HepG2 (cell line): ENCODE data around the gene EIF5. TPM values are rescaled to one million over a fixed set of nuclear protein-coding genes. Genes with fewer than 3 reads are reported as not detected.

ENCODE experiments used
- E2F5 ChIP-seq: sonication (generic); formaldehyde crosslinking; conservative IDR thresholded peaks from 2 replicates; pipeline ENCODE4 v1.4.0; 2020; ENCODE audit warnings: missing genetic modification reagents
- FOXM1 ChIP-seq: sonication (generic); formaldehyde crosslinking; IDR thresholded peaks from 2 replicates; pipeline ENCODE4 v1.5.0; 2020; ENCODE audit warnings: missing genetic modification reagents
- GATA4 ChIP-seq: sonication (generic); IDR thresholded peaks from 2 replicates; pipeline ENCODE4 v1.6.1; 2016; ENCODE audit warnings: antibody characterized with exemption, low read depth, borderline replicate concordance
- MBNL3 ChIP-seq: fragments of 250-450 bp; sonication (Bioruptor Pico); conservative IDR thresholded peaks from 2 replicates; pipeline ENCODE4 v1.8.0; 2022; ENCODE audit warnings: mild to moderate bottlenecking, inconsistent platforms
- MED13 ChIP-seq: sonication (generic); formaldehyde crosslinking; IDR thresholded peaks from 2 replicates; pipeline ENCODE4 v1.5.0; 2020; ENCODE audit warnings: missing genetic modification reagents
- NFATC3 ChIP-seq: sonication (generic); formaldehyde crosslinking; IDR thresholded peaks from 2 replicates; pipeline ENCODE4 v1.5.1; 2020; ENCODE audit warnings: mild to moderate bottlenecking, missing genetic modification reagents
- NFKBIZ ChIP-seq: IDR thresholded peaks from 2 replicates; pipeline ENCODE4 v1.6.1; 2018; ENCODE audit warnings: missing genetic modification reagents, missing compliant biosample characterization
- NONO ChIP-seq, 2 experiments: fragments of 450-650 bp in 1 of 2; sonication (generic) in 1 of 2; formaldehyde crosslinking in 1 of 2; IDR thresholded peaks in 1 of 2; conservative IDR thresholded peaks in 1 of 2; 2 replicates each; pipeline versions ENCODE4 v1.6.1 to v1.8.0; 2017 to 2022; ENCODE audit warnings: mild to moderate bottlenecking in 1 of 2, missing genetic modification reagents in 1 of 2, moderate library complexity in 1 of 2
- NR0B2 ChIP-seq: sonication (generic); formaldehyde crosslinking; IDR thresholded peaks from 2 replicates; pipeline ENCODE4 v1.4.0; 2020; ENCODE audit warnings: mild to moderate bottlenecking, missing genetic modification reagents
- NR2F6 ChIP-seq, 2 experiments: IDR thresholded peaks; 2 replicates each; pipeline ENCODE4 v1.6.1; 2016; ENCODE audit warnings: antibody characterized with exemption in 1 of 2, mild to moderate bottlenecking in 1 of 2
- PITX1 ChIP-seq: sonication (generic); formaldehyde crosslinking; IDR thresholded peaks from 2 replicates; pipeline ENCODE4 v1.5.1; 2020; ENCODE audit warnings: mild to moderate bottlenecking, missing genetic modification reagents
- REPIN1 ChIP-seq: sonication (generic); formaldehyde crosslinking; IDR thresholded peaks from 2 replicates; pipeline ENCODE4 v1.8.0; 2022; ENCODE audit warnings: missing genetic modification reagents, low read depth, mild to moderate bottlenecking, borderline replicate concordance
- RNF2 ChIP-seq: fragments of 450-650 bp; conservative IDR thresholded peaks from 2 replicates; pipeline ENCODE4 v1.6.1; 2016; ENCODE audit warnings: low read depth
- SMAD3 ChIP-seq: sonication (generic); formaldehyde crosslinking; IDR thresholded peaks from 2 replicates; pipeline ENCODE4 v1.4.0; 2020; ENCODE audit warnings: missing genetic modification reagents
- SMARCC2 ChIP-seq: fragments of 450-650 bp; IDR thresholded peaks from 2 replicates; pipeline ENCODE4 v1.6.1; 2017; ENCODE audit warnings: antibody characterized with exemption, mild to moderate bottlenecking
- SOX5 ChIP-seq: IDR thresholded peaks from 2 replicates; pipeline ENCODE4 v1.6.1; 2016; ENCODE audit warnings: borderline replicate concordance
- TFAP4 ChIP-seq: sonication (generic); IDR thresholded peaks from 2 replicates; pipeline ENCODE4 v1.6.1; 2016; ENCODE audit warnings: low read depth, borderline replicate concordance
- ZBTB1 ChIP-seq: sonication (generic); formaldehyde crosslinking; IDR thresholded peaks from 2 replicates; pipeline ENCODE4 v1.4.0; 2020; ENCODE audit warnings: missing genetic modification reagents, borderline replicate concordance
- ZC3H4 ChIP-seq: sonication (generic); formaldehyde crosslinking; IDR thresholded peaks from 2 replicates; pipeline ENCODE4 v1.4.0; 2020; ENCODE audit warnings: missing genetic modification reagents, borderline replicate concordance
- ZFP36L2 ChIP-seq: sonication (generic); formaldehyde crosslinking; IDR thresholded peaks from 2 replicates; pipeline ENCODE4 v1.4.0; 2020; ENCODE audit warnings: missing genetic modification reagents
- ZFX ChIP-seq: sonication (generic); formaldehyde crosslinking; IDR thresholded peaks from 2 replicates; pipeline ENCODE4 v1.4.0; 2020; ENCODE audit warnings: mild to moderate bottlenecking, low read depth, missing genetic modification reagents, moderate library complexity
- ZNF367 ChIP-seq: sonication (generic); formaldehyde crosslinking; IDR thresholded peaks from 2 replicates; pipeline ENCODE4 v1.4.0; 2020; ENCODE audit warnings: missing genetic modification reagents, borderline replicate concordance
- ZNF441 ChIP-seq: sonication (generic); formaldehyde crosslinking; IDR thresholded peaks from 2 replicates; pipeline ENCODE4 v1.7.0; 2021; ENCODE audit warnings: missing genetic modification reagents, borderline replicate concordance
- polyA plus RNA-seq, 8 experiments: library from polyadenylated mRNA; depleted of rRNA in 3 of 8; stranded (reverse) in 7 of 8; unstranded in 1 of 8; fragments of >200 nt; fragmentation: Illumina TruSeq in 4 of 8; extraction: Trizol in 4 of 8; gene quantifications; 2 replicates each; pipeline versions ENCODE4 v1.2.1 to v1.2.3, GENCODE V29; 2011 to 2016; ENCODE audit warnings: low read depth in 4 of 8, missing spikeins in 1 of 8, mixed read lengths in 1 of 8; ENCODE audit not compliant: insufficient read depth in 1 of 8
- total RNA-seq, 5 experiments: library from RNA; depleted of rRNA; stranded (reverse); fragments of >200 nt; fragmentation: Illumina TruSeq; extraction: Trizol; gene quantifications; 2 replicates each; pipeline ENCODE4 v1.2.3, GENCODE V29; 2016; ENCODE audit warnings: low read depth in 1 of 5
- TF ChIP-seq, protein P1 (sequence below): sonication (generic); formaldehyde crosslinking; IDR thresholded peaks from 2 replicates; pipeline ENCODE4 v1.8.1; 2023; ENCODE audit warnings: missing genetic modification reagents, mild to moderate bottlenecking, borderline replicate concordance
- TF ChIP-seq, protein P2 (sequence below): sonication (generic); formaldehyde crosslinking; IDR thresholded peaks from 2 replicates; pipeline ENCODE4 v1.5.0; 2020; ENCODE audit warnings: missing genetic modification reagents
- TF ChIP-seq, protein P3 (sequence below): sonication (generic); formaldehyde crosslinking; IDR thresholded peaks from 2 replicates; pipeline ENCODE4 v1.9.0; 2021; ENCODE audit warnings: missing genetic modification reagents, mild to moderate bottlenecking, borderline replicate concordance

EIF5 gene
- total and polyA plus RNA-seq, 2 of the 13 experiments (the other 11 are each of a cell fraction or from before 2014, with no cell fraction given) = 189 to 281 TPM

DNA sequence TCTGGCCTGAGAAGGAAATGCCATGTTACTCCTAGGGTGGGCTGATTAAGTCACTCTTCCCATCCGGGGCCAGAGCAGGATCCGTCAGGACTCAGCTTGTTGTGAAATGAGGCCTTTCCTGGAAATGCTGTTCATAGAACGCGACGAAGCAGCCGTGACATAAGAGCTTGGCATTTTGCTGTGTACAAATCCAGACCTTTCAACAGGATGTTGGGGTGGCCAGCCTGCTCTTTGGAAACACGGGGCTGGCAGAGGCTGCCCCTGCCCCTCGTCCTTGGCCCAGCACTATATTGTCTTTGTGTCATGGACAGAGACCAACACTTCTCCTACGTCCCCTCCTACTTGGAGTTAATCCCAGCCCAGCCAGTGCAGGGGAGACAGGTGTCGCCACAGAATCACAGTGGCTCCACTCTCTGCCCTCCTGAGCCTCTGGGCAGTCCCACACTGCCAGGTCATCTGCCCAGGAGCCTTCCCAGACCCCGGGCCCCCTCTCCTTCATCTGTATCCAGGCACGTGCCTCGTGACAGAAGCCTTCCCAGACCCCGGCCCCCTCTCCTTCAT lies 18.6 kb upstream of the EIF5 start (continued):
- TF ChIP-seq ZNF367 (no peak), ZFP36L2 (CRISPR knock-in tag) (no peak), NR2F6 (IDR thresholded peaks at IDR 0.05) (no peak; the same call in 1 of the 2 replicates), NR2F6 (CRISPR knock-in tag; IDR thresholded peaks at IDR 0.05) (peak; percentile 86), ZBTB1 (CRISPR knock-in tag) (no peak), SMARCC2 (no peak), NR0B2 (no peak), FOXM1 (no peak), MBNL3 (CRISPR knock-in tag) (no peak), NFATC3 (no peak), ZC3H4 (no peak), NONO (IDR thresholded peaks at IDR 0.05) (no peak), NONO (CRISPR knock-in tag; conservative IDR thresholded peaks at IDR 0.05) (no peak), SMAD3 (CRISPR knock-in tag) (peak; percentile 56; the same call in 1 of the 2 replicates), TFAP4 (peak; percentile 14; the same call in 1 of the 2 replicates), PITX1 (CRISPR knock-in tag) (no peak; the same call in none of the 2 replicates), ZFX (peak; percentile 56; the same call in 1 of the 2 replicates), SOX5 (CRISPR knock-in tag) (peak; percentile 76), NFKBIZ (CRISPR knock-in tag) (peak; percentile 54; the same call in 1 of the 2 replicates), E2F5 (CRISPR knock-in tag) (no peak), GATA4 (no peak), RNF2 (0 out of 2 replicates have a peak, but pooled peaks have one; percentile 32), MED13 (CRISPR knock-in tag) (no peak), REPIN1 (no peak), ZNF441 (CRISPR knock-in tag) (peak; percentile 23; the same call in 1 of the 2 replicates)
- TF ChIP-seq, protein P1, sequence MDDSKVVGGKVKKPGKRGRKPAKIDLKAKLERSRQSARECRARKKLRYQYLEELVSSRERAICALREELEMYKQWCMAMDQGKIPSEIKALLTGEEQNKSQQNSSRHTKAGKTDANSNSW (CRISPR knock-in tag) = no peak
- TF ChIP-seq, protein P2, sequence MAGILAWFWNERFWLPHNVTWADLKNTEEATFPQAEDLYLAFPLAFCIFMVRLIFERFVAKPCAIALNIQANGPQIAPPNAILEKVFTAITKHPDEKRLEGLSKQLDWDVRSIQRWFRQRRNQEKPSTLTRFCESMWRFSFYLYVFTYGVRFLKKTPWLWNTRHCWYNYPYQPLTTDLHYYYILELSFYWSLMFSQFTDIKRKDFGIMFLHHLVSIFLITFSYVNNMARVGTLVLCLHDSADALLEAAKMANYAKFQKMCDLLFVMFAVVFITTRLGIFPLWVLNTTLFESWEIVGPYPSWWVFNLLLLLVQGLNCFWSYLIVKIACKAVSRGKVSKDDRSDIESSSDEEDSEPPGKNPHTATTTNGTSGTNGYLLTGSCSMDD (CRISPR knock-in tag) = no peak
- TF ChIP-seq, protein P3, sequence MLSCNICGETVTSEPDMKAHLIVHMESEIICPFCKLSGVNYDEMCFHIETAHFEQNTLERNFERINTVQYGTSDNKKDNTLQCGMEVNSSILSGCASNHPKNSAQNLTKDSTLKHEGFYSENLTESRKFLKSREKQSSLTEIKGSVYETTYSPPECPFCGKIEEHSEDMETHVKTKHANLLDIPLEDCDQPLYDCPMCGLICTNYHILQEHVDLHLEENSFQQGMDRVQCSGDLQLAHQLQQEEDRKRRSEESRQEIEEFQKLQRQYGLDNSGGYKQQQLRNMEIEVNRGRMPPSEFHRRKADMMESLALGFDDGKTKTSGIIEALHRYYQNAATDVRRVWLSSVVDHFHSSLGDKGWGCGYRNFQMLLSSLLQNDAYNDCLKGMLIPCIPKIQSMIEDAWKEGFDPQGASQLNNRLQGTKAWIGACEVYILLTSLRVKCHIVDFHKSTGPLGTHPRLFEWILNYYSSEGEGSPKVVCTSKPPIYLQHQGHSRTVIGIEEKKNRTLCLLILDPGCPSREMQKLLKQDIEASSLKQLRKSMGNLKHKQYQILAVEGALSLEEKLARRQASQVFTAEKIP (CRISPR knock-in tag) = no peak
